SK-N-SH treated with all-trans-retinoic acid at 6 μM for 48 hours (cell line): ENCODE data around the gene DNAJC4.
A peak's percentile ranks its signal among the peaks of the same experiment; 100 is the strongest.

Experiments used
- ATAC-seq: fragments of 200-7000 bp; cut with Tn5 transposase; 3 replicates; pipeline ENCODE4 v1.9.1; 2020; ENCODE audit warnings: mild to moderate bottlenecking, moderate library complexity
- ESRRG ChIP-seq: fragments of 250-450 bp; sonication (Bioruptor Pico); IDR thresholded peaks from 2 replicates; pipeline ENCODE4 v1.6.1; 2021; ENCODE audit warnings: mild to moderate bottlenecking
- PPARA ChIP-seq: fragments of 250-450 bp; sonication (Bioruptor Pico); IDR thresholded peaks from 2 replicates; pipeline ENCODE4 v1.5.0; 2020; ENCODE audit warnings: mild to moderate bottlenecking, borderline replicate concordance
- TCF4 ChIP-seq: fragments of 250-450 bp; sonication (Bioruptor Pico); IDR thresholded peaks from 2 replicates; pipeline ENCODE4 v1.8.0; 2021; ENCODE audit warnings: mild to moderate bottlenecking, moderate library complexity, borderline replicate concordance
- ZFP3 ChIP-seq: fragments of 250-450 bp; sonication (Bioruptor Pico); IDR thresholded peaks from 2 replicates; pipeline ENCODE4 v1.5.0; 2020; ENCODE audit warnings: mild to moderate bottlenecking, moderate library complexity
- ZFP30 ChIP-seq: fragments of 450-650 bp; formaldehyde crosslinking; IDR thresholded peaks from 2 replicates; pipeline ENCODE4 v1.5.0; 2022; ENCODE audit warnings: mild to moderate bottlenecking, moderate library complexity
- ZNF70 ChIP-seq: fragments of 450-650 bp; formaldehyde crosslinking; IDR thresholded peaks from 2 replicates; pipeline ENCODE4 v1.5.0; 2020; ENCODE audit warnings: mild to moderate bottlenecking, moderate library complexity
- TF ChIP-seq, protein P1 (sequence below): fragments of 250-450 bp; sonication (Bioruptor Pico); IDR thresholded peaks from 2 replicates; pipeline ENCODE4 v1.5.0; 2020; ENCODE audit warnings: mild to moderate bottlenecking, moderate library complexity
- TF ChIP-seq, protein P2 (sequence below): fragments of 250-450 bp; sonication (Bioruptor Pico); IDR thresholded peaks from 2 replicates; pipeline ENCODE4 v1.8.0; 2020; ENCODE audit warnings: mild to moderate bottlenecking, moderate library complexity, borderline replicate concordance
- TF ChIP-seq, protein P3 (sequence below): fragments of 250-450 bp; sonication (Bioruptor Pico); IDR thresholded peaks from 2 replicates; pipeline ENCODE4 v1.5.1; 2021; ENCODE audit warnings: mild to moderate bottlenecking, moderate library complexity
- TF ChIP-seq, protein P4 (sequence below): fragments of 250-450 bp; sonication (Bioruptor Pico); IDR thresholded peaks from 2 replicates; pipeline ENCODE4 v1.8.0; 2021; ENCODE audit warnings: low read depth, mild to moderate bottlenecking, moderate library complexity, borderline replicate concordance

DNAJC4 gene, protein sequence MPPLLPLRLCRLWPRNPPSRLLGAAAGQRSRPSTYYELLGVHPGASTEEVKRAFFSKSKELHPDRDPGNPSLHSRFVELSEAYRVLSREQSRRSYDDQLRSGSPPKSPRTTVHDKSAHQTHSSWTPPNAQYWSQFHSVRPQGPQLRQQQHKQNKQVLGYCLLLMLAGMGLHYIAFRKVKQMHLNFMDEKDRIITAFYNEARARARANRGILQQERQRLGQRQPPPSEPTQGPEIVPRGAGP

DNA sequence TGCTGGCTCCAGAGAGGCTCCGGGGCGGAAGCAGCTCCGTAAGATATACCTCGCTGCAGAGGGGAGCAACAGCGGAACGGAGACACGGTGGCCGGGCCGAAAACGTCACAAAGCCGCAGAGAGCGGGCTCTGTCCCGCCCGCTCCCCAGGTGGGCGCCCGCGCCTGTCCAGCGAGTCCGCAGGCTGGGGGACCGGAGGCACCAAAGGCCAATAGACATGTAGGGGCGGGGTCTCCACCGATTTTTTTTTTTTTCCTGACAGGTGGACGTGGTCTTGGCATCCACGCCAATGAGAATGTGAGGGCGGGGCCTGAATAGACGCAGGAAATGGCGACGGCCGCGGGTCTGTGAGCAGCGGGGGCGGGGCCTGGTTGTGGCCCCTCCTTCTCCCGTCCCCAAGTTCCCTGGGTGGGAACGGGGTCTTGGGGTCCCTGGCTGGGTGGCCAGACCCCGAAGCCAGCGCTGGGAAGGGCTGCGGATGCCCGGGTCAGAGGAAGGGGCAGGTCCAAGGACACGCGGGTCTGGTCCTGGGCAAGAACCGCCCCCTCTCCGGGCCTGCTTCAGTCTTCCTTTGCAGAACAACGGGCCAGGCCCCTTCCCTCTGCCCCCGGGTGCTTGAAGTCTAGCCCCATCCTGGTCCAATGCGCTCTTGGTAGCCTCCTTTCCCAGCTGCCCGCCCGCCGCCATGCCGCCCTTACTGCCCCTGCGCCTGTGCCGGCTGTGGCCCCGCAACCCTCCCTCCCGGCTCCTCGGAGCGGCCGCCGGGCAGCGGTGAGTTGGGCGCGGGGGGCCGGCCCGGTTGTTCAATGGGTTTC, at the start of gene DNAJC4:
Gene DNAJC4 (plus strand): TSS at position 378 of the 814 bp plus-strand sequence. CDS start 307 bp downstream, at position 685.
- TF ChIP-seq, protein P1, sequence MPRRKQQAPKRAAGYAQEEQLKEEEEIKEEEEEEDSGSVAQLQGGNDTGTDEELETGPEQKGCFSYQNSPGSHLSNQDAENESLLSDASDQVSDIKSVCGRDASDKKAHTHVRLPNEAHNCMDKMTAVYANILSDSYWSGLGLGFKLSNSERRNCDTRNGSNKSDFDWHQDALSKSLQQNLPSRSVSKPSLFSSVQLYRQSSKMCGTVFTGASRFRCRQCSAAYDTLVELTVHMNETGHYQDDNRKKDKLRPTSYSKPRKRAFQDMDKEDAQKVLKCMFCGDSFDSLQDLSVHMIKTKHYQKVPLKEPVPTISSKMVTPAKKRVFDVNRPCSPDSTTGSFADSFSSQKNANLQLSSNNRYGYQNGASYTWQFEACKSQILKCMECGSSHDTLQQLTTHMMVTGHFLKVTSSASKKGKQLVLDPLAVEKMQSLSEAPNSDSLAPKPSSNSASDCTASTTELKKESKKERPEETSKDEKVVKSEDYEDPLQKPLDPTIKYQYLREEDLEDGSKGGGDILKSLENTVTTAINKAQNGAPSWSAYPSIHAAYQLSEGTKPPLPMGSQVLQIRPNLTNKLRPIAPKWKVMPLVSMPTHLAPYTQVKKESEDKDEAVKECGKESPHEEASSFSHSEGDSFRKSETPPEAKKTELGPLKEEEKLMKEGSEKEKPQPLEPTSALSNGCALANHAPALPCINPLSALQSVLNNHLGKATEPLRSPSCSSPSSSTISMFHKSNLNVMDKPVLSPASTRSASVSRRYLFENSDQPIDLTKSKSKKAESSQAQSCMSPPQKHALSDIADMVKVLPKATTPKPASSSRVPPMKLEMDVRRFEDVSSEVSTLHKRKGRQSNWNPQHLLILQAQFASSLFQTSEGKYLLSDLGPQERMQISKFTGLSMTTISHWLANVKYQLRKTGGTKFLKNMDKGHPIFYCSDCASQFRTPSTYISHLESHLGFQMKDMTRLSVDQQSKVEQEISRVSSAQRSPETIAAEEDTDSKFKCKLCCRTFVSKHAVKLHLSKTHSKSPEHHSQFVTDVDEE (CRISPR knock-in tag) = no peak
- TF ChIP-seq ZFP3 (CRISPR knock-in tag) = 0 out of 2 replicates have a peak, but pooled peaks have one; percentile 30
- no peak for TF ChIP-seq PPARA (CRISPR knock-in tag)
- no peak for TF ChIP-seq TCF4 (CRISPR knock-in tag)
- TF ChIP-seq, protein P2, sequence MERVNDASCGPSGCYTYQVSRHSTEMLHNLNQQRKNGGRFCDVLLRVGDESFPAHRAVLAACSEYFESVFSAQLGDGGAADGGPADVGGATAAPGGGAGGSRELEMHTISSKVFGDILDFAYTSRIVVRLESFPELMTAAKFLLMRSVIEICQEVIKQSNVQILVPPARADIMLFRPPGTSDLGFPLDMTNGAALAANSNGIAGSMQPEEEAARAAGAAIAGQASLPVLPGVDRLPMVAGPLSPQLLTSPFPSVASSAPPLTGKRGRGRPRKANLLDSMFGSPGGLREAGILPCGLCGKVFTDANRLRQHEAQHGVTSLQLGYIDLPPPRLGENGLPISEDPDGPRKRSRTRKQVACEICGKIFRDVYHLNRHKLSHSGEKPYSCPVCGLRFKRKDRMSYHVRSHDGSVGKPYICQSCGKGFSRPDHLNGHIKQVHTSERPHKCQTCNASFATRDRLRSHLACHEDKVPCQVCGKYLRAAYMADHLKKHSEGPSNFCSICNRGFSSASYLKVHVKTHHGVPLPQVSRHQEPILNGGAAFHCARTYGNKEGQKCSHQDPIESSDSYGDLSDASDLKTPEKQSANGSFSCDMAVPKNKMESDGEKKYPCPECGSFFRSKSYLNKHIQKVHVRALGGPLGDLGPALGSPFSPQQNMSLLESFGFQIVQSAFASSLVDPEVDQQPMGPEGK (CRISPR knock-in tag) = no peak
- TF ChIP-seq, all 23 proteins: peak for 1
- ATAC-seq = peak; percentile 59

DNA sequence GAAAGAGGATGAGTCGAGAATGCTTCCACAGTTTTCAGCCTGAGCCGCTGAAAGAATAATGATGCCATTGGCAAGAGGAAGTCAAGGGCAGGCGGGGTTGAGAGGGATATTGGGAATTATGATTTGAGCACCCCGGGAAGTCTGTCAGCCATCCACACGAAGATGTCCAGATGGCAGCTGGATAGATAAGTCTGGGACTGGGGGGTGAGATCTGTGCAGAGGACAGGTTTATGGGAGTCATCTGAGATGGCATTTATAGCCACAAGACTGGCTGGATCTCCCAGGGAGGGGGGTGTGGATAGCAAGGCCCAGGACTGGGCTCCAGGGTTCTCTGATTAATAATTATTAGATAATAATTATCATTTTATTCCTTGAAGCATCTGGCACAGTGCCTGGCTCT, 49.5 kb upstream of the DNAJC4 start:
- TF ChIP-seq, protein P2 (CRISPR knock-in tag) = no peak
- TF ChIP-seq ZFP3 (CRISPR knock-in tag) (no peak), ZNF70 (no peak), ESRRG (CRISPR knock-in tag) (no peak), ZFP30 (CRISPR knock-in tag) (no peak), PPARA (CRISPR knock-in tag) (no peak), TCF4 (CRISPR knock-in tag) (no peak)
- TF ChIP-seq, protein P1 (CRISPR knock-in tag) = no peak
- TF ChIP-seq, protein P3, sequence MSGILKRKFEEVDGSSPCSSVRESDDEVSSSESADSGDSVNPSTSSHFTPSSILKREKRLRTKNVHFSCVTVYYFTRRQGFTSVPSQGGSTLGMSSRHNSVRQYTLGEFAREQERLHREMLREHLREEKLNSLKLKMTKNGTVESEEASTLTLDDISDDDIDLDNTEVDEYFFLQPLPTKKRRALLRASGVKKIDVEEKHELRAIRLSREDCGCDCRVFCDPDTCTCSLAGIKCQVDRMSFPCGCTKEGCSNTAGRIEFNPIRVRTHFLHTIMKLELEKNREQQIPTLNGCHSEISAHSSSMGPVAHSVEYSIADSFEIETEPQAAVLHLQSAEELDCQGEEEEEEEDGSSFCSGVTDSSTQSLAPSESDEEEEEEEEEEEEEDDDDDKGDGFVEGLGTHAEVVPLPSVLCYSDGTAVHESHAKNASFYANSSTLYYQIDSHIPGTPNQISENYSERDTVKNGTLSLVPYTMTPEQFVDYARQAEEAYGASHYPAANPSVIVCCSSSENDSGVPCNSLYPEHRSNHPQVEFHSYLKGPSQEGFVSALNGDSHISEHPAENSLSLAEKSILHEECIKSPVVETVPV = no peak
- TF ChIP-seq, protein P4, sequence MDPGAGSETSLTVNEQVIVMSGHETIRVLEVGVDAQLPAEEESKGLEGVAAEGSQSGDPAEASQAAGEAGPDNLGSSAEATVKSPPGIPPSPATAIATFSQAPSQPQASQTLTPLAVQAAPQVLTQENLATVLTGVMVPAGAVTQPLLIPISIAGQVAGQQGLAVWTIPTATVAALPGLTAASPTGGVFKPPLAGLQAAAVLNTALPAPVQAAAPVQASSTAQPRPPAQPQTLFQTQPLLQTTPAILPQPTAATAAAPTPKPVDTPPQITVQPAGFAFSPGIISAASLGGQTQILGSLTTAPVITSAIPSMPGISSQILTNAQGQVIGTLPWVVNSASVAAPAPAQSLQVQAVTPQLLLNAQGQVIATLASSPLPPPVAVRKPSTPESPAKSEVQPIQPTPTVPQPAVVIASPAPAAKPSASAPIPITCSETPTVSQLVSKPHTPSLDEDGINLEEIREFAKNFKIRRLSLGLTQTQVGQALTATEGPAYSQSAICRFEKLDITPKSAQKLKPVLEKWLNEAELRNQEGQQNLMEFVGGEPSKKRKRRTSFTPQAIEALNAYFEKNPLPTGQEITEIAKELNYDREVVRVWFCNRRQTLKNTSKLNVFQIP (CRISPR knock-in tag) = no peak
- TF ChIP-seq, all 23 proteins: peak for 0
- ATAC-seq = no peak
